ENCODE data around the gene GSS. TPM values are rescaled to one million over a fixed set of nuclear protein-coding genes. Genes with fewer than 3 reads are reported as not detected.

GSS gene
- total RNA-seq, 1 experiment from 2014 or later: 110 TPM

DNA sequence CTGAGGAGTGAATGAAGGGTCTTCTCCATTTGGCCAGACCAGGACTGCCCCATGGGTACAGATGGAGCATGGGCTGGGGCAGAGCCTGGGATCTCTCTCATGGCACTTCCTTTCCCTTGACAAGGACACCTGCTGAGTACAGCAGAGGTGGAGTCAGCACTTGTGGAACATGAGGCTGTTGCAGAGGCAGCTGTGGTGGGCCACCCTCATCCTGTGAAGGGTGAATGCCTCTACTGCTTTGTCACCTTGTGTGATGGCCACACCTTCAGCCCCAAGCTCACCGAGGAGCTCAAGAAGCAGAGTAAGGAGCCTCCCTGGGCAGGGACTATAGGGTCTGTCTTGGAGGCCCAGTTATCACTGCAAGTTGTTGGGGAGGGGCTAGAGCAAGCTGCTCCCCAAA, 29.6 kb downstream of the GSS start:
- no TSS peak for BruUV-seq (replicated peaks)
- H3K27ac Mint-ChIP-seq (ENCODE audit: unreplicated experiment): no peak overlapping the region
- no peaks in the 10 kb centered on the region for H3K9me3 Mint-ChIP-seq (ENCODE audit: low read depth, unreplicated experiment)
- CTCF ChIA-PET: no interaction called here
- H3K36me3 Mint-ChIP-seq (ENCODE audit: insufficient read depth, unreplicated experiment): peaks cover 15% of the 10 kb centered on the region
- DNase-seq: no peak
- no peaks in the 10 kb centered on the region for H3K27me3 Mint-ChIP-seq (ENCODE audit: unreplicated experiment)
- no peaks in the 10 kb centered on the region for H3K4me1 Mint-ChIP-seq (ENCODE audit: low read depth, unreplicated experiment)
- intact Hi-C loops (cut with micrococcal nuclease; ENCODE audit: unreplicated experiment): no loop called here
- no peak overlapping the region for H3K4me3 Mint-ChIP-seq (ENCODE audit: low read depth, unreplicated experiment)
- TF ChIP-seq, protein P1, sequence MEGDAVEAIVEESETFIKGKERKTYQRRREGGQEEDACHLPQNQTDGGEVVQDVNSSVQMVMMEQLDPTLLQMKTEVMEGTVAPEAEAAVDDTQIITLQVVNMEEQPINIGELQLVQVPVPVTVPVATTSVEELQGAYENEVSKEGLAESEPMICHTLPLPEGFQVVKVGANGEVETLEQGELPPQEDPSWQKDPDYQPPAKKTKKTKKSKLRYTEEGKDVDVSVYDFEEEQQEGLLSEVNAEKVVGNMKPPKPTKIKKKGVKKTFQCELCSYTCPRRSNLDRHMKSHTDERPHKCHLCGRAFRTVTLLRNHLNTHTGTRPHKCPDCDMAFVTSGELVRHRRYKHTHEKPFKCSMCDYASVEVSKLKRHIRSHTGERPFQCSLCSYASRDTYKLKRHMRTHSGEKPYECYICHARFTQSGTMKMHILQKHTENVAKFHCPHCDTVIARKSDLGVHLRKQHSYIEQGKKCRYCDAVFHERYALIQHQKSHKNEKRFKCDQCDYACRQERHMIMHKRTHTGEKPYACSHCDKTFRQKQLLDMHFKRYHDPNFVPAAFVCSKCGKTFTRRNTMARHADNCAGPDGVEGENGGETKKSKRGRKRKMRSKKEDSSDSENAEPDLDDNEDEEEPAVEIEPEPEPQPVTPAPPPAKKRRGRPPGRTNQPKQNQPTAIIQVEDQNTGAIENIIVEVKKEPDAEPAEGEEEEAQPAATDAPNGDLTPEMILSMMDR (IDR thresholded peaks at IDR 0.05; ENCODE audit: unreplicated experiment): no peak

DNA sequence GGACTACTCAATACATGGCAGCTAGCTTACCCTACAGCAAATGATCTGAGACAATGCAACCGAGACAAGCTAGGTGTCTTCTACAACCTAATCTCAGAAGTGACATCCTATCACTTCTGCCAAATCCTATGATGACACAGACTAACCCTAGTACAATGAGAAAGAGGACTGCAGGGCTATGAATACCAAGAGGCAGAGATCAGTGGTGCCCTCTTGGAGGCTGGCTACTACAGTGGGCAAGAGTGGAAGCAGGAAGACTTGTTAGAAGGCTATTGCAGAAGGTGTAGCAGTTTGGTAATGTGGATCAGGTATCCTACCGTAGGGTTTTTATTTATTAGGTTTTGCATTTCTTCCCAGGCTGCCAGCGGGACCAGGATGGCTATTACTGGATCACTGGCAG, 30.3 kb downstream of the GSS start:
- CTCF ChIA-PET: no interaction called here
- intact Hi-C loops (cut with micrococcal nuclease; ENCODE audit: unreplicated experiment): no loop called here
- H3K9me3 Mint-ChIP-seq (ENCODE audit: low read depth, unreplicated experiment): no peaks in the 10 kb centered on the region
- H3K27ac Mint-ChIP-seq (ENCODE audit: unreplicated experiment): no peak overlapping the region
- BruUV-seq (replicated peaks): no TSS peak
- H3K36me3 Mint-ChIP-seq (ENCODE audit: insufficient read depth, unreplicated experiment): peaks cover 9% of the 10 kb centered on the region
- DNase-seq: no peak
- H3K4me1 Mint-ChIP-seq (ENCODE audit: low read depth, unreplicated experiment): no peaks in the 10 kb centered on the region
- TF ChIP-seq, protein P1 (IDR thresholded peaks at IDR 0.05; ENCODE audit: unreplicated experiment): no peak
- H3K4me3 Mint-ChIP-seq (ENCODE audit: low read depth, unreplicated experiment): no peak overlapping the region
- H3K27me3 Mint-ChIP-seq (ENCODE audit: unreplicated experiment): no peaks in the 10 kb centered on the region

DNA sequence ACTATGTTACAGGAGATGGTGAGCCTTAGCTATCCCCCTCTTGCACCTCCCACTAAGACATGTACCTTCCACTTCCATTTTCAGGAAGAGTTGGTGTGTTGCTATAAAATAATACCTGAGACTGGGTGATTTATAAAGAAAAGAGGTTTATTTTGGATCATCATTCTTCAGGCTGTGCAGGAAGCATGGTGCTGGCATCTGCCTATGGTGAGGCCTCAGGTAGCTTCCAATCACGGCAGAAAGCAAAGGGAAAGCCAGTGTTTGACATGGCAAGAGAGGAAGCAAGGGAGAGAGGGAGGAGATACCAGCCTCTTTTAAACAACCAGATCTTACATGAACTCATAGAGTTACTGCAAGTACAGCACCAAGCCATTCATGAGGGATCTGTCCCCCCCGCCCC, 32.2 kb downstream of the GSS start:
- Mint-ChIP-seq H3K27ac (ENCODE audit: unreplicated experiment) (no peak overlapping the region), H3K9me3 (ENCODE audit: low read depth, unreplicated experiment) (no peaks in the 10 kb centered on the region), H3K36me3 (ENCODE audit: insufficient read depth, unreplicated experiment) (peaks cover 7% of the 10 kb centered on the region), H3K4me3 (ENCODE audit: low read depth, unreplicated experiment) (no peak overlapping the region), H3K4me1 (ENCODE audit: low read depth, unreplicated experiment) (no peaks in the 10 kb centered on the region), H3K27me3 (ENCODE audit: unreplicated experiment) (no peaks in the 10 kb centered on the region)
- intact Hi-C loops (cut with micrococcal nuclease; ENCODE audit: unreplicated experiment): no loop called here
- DNase-seq: no peak
- TF ChIP-seq, protein P1 (IDR thresholded peaks at IDR 0.05; ENCODE audit: unreplicated experiment): no peak
- CTCF ChIA-PET: interaction anchor here (0.9 to 2.2 kb wide), 2 partner anchors 16 to 47 kb away, joined by 3 to 7 read pairs; partner anchors contain the start of gene ACSS2
- BruUV-seq (replicated peaks): no TSS peak

DNA sequence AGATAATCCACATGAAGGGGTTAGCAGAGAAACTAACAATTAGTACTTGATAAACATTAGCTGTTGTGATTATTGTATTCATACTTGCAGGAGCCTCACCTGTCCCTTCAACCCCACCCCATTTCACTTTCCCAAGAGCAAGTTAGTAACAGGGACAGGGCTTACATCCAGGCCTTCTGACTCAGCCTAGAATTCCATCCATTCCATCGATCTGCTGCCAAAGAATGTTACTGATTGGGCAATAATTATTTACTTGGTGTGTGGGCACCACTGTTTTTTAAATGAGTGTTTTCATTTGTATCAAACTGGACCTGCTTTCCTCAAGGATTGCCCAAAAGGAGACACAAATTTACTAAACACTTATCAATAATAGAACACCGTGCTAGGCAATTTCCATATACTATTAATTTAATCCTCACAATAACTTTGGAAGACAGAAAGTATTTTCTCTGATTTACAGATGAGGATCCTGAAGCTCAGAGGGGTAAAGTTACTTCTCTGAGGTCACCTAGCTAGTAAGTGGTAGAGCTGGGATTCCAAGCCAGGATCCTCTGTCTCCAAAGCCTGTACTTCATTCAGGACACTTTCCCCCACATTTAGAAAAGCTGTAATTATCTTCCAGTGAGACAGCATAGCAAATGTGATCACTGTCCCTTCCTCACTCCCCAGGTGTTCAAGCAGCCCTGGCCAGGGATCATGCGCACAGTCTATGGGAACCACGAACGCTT, 32.8 kb downstream of the GSS start:
- H3K9me3 Mint-ChIP-seq (ENCODE audit: low read depth, unreplicated experiment): no peaks in the 10 kb centered on the region
- H3K36me3 Mint-ChIP-seq (ENCODE audit: insufficient read depth, unreplicated experiment): peaks cover 7% of the 10 kb centered on the region
- BruUV-seq (replicated peaks): no TSS peak
- H3K4me1 Mint-ChIP-seq (ENCODE audit: low read depth, unreplicated experiment): no peaks in the 10 kb centered on the region
- H3K27ac Mint-ChIP-seq (ENCODE audit: unreplicated experiment): no peak overlapping the region
- CTCF ChIA-PET: interaction anchor here (0.7 to 2.2 kb wide), 3 partner anchors 15 to 49 kb away, joined by 3 to 7 read pairs (median 4); partner anchors contain the start of gene ACSS2
- no peaks in the 10 kb centered on the region for H3K27me3 Mint-ChIP-seq (ENCODE audit: unreplicated experiment)
- peak; percentile 63 for DNase-seq
- intact Hi-C loops (cut with micrococcal nuclease; ENCODE audit: unreplicated experiment): no loop called here
- H3K4me3 Mint-ChIP-seq (ENCODE audit: low read depth, unreplicated experiment): no peak overlapping the region
- TF ChIP-seq, protein P1 (IDR thresholded peaks at IDR 0.05; ENCODE audit: unreplicated experiment): no peak
